Anterior cingulate cortex (tissue), 58 donors: ENCODE data around the gene FETUB.
"Not testable (repeated sequence)": the region's sequence is repeated elsewhere in the genome, so short reads cannot be mapped to it uniquely, and the experiment has no call there.

Experiments
- DNase-seq, 58 donors: peaks; one replicate each; lab custom pipeline; 2025; lab: John Stamatoyannopoulos, UW

FETUB gene

DNA sequence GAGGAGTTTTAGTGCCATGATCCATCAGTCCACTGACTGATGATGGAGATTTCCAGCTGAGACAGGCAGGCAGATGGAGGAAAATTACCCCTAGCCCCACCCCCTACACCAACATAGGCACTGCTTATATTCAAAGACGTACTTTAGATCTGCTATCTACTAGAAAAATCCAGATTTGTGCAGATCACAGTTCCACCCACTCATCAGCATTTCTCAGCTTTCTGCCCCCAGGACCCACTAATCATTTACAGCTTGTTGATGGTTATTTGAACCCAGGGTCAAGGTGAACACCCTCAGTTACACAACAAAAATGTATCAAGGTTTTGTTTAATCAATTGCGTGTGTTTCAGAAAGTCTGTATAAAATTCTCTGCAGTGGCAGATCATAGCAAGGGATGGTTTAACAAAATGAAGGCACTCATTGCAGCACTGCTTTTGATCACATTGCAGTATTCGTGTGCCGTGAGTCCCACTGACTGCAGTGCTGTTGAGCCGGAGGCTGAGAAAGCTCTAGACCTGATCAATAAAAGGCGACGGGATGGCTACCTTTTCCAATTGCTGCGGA lies 25.5 kb downstream of the FETUB start, which contains the start of gene HRG:
Gene HRG (plus strand): TSS at position 390 of the 564 bp plus-strand sequence. CDS start 18 bp downstream, at position 408.
- DNase-seq = no peak

DNA sequence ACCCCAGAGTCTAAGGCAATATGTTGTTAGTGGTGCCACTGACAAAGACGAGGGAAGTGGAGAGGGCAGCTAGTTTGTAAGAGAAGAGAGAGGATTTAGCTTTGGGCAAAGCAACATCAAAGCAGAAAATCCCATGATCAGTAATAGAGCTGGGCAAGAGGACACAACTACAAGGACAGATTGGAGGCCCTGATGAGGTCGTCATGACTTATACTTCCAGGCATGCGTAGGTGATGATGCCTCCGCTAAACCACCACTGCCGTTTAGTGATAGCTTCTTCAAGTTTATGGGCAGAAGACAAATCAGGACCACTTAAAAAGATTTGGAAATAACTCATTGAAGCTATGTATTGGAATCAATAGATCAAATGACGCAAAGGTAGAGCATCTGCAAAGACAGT lies 28.2 kb downstream of the FETUB start:
- DNase-seq = no peak

DNA sequence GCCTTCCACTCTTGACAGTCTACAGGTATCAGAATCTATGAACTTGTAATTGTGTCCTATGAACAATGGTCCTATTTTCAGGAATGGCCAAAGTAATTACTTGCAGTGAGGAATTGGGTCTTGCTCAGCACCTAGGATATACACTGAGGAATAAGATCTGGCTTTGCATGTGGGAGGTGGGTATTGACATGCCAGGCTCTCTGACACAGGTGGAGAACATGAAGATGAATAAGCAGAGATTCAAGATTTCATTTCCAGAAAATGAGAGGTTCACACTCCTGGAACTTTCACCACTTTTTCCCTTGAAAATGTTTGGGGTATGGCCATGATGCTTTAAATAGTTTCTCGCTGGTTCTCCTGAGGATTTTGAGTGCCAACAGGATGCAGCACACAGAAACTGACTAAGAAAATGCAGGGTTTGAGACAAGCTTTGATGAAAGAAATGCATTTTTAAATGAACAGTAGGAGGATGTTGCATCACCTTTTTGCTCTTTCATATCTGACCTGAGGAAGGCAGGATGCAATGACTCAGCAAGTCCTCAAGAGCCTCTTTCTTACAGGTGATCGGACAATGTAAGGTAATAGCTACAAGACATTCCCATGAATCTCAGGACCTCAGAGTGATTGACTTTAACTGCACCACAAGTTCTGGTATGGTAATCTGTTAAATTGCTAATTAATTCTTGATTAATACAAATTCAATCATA lies 29.3 kb downstream of the FETUB start:
- DNase-seq = no peak

DNA sequence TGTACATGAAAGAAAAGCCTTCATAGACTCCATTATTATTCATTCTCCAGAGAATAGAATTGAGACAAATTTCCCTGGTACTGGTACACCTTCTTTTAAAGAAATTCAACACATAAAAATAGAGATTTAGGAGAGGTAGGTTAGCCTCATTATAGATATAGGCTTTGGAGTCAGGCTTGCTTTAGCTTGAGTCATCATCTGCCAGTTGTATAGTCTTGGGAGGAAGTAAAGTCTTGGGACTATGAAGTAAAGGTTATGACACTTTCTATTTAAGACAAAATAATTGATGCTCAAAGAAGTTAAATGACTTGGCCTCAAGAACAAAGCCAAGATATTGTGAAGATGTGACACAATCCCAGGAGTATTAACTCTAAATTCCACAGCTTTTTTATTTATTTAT lies 30.0 kb downstream of the FETUB start:
- no peak for DNase-seq

DNA sequence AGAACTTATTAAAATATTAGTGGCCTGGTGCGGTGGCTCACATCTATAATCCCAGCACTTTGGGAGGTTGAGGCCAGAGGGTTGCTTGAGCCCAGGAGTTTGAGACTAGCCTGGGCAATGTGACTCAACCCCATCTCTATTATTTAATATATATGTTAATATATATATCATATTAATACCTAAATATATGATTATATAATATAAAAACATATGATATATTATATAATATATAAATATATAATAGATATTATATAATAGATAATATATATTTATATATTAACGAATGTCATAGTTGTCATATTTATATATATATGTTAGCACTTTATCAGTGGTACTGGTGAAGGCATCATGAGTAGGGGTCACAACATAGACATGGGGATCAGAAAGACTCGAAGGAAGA lies 30.9 kb downstream of the FETUB start:
- no peak for DNase-seq

DNA sequence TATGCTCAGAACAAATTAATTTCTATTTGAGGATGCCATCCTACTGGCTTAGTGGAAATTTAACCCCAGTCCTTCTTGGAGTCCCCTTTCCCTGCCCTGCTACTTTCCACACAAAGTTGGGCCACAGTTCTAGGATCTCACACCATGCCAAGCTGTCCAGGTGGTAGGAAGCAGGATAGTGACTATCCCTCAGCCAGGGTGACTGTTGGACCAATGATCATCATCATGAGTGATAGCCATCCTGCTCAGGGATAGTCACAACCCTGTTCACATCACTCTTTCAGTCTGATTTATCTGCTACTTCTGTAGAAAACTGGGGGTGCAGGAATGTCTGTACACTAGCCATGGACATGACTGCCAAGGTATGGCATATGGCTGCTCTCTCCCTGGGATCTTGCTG lies 38.4 kb downstream of the FETUB start:
- no peak for DNase-seq

DNA sequence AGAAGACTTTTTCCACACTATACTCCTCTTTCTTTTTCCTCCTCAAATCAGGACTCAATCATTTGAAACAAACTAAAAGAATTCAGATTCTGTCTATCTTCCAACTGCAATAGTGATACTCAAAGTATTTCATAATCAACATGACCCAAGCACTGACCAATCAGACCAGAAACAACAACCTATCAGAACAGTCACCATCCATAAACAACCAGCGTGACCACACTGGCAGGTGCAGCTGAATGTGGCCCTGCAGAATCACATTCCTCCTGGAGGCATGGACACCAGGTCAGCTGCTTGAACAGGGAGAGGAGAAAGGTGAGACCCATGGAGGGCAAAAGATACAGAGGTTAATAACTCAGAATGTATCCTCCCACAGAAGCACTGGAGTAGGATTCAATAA lies 39.0 kb downstream of the FETUB start:
- DNase-seq = no peak

DNA sequence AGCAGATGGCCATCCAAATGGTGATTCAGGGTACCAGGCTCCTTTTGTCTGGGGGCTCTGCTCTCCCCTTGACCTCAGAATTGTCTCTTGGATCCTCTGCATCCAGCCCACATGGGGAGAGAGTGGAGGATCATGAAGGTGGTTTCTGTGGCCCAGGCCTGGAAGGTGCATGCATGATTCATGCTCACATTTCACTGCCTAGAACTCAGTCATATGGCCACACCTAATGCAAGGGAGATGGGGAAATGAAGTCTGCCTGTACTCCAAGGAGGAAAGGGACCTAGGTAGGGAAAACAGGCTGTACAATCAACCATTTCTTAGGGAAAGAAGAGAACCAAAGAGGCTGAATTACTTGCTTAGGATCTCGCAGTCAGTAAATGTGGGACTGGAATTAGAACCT lies 40.7 kb downstream of the FETUB start:
- DNase-seq = no peak

DNA sequence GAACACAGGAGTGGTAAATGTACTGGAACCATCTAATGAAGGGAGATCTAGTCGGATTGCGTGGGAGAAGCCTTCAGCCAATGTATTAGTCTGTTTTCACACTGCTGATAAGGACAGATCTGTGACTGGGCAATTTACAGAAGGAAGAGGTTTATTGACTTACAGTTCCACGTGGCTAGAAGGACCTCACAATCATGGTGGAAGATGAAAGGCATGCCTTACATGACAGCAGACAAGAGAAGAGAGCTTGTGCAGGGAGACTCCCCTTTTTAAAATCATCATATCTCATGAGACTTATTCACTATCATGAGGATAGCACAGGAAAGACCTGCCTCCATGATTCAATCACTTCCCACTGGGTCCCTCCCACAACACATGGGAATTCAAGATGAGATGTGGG lies 42.6 kb downstream of the FETUB start:
- DNase-seq = no peak

DNA sequence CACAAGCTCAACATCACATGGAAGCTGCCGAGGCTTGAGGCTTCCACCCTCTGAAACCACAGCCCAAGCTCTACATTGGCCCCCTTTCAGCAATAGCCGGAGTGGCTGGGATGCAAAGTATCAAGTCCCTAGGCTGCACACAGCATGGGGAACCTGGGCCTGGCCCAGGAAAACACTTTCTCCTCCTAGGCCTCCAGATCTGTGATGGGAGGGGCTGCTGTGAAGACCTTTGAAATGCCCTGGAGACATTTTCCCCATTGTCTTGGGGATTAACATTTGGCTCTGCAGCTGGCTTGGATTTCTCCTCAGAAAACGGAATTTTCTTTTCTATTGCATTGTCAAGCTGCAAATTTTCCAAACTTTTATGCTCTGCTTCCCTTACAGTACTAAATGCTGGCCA lies 43.8 kb downstream of the FETUB start:
- DNase-seq = no peak

DNA sequence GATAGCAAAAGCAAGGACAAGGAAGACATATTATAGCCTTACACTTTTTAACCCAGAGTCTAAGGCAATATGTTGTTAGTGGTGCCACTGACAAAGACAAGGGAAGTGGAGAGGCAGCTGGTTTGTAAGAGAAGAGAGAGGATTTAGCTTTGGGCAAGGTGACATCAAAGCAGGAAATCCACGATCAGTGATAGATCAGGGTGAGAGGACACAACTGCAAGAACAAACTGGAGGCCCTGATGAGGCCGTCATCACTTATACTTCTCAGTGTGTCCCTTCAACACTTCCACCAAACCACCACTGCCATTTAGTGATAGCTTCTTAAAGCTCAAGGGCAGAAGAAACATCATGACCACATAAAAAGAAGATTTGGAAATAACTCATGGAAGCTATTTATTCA lies 46.3 kb downstream of the FETUB start:
- DNase-seq = not testable (repeated sequence)

DNA sequence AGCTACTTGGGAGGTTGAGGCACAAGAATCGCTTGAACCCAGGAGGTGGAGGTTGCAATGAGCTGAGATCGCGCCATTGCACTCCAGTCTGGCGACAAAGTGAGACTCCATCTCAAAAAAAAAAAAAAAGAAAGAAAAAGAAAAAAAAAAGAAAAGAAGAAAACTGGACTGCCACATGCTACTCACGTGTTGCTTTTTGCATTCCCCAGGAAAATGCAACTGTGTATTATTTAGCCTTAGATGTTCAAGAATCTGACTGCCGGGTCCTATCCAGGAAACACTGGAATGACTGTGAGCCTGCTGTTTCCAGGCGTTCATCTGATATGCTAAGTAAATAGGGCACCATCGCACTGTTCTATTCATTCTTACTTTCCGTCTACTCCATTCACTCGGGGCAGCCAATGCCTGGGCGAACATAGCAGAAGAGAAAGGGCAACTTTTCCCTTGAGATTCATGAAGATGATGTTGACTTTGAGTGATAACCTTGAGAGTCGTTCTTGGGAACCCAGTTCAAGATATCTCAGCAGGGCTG lies 47.0 kb downstream of the FETUB start:
- no peak for DNase-seq

DNA sequence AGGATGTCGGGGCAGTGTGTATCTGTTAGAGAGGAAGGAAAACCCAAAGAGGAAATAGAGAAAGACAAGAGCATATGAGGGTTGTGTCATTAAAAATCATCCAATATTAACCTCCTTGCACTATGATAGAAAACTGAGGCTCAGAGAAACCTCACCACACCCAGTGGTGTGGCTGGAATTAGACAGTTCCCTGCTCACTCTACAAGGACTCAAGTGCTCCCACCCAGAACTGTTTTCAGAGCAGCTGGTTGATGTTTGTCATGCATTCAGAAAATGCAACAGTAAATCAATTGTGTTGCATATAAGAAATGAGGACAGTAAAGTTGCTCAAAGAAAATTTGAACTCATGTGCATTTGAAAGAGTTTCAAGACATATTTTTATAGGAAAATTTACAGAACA lies 50.1 kb downstream of the FETUB start:
- DNase-seq = not testable (repeated sequence)

DNA sequence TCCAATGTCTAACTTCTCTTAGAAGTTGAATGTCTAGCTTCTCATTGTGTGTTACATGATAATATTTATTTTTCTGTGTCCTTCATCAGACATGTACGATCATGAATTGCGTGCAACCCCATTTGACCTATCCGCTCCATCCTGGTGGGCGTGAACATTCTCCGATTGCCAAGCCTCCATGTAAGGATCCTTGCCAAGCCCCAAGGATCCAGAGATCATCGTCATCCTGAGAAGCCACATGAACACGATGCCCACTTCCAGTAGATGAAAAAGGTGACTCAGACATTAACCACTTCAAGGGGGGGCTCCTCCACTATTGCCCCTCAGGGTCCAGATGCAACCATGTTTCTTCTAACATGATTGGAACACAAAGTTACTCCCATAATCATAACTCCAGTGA lies 51.5 kb downstream of the FETUB start:
- DNase-seq = no peak

DNA sequence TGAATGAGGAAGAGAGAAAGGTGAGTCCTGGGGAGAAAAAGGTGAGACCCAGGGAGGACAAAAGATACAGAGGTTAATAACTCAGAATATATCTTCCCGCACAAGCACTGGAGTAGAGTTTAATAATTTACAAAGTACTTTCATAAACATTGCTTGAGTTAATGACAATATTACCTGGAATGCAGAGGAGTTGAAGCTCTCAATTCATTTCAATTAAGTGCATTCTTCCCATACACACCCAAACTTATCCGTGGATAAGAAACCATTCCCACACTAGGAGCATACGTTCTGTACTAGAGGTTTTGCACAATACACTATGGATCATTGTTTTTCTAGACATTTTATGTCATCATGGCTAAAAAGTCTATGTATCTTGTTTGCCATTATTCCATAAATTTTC lies 53.6 kb downstream of the FETUB start:
- no peak for DNase-seq

DNA sequence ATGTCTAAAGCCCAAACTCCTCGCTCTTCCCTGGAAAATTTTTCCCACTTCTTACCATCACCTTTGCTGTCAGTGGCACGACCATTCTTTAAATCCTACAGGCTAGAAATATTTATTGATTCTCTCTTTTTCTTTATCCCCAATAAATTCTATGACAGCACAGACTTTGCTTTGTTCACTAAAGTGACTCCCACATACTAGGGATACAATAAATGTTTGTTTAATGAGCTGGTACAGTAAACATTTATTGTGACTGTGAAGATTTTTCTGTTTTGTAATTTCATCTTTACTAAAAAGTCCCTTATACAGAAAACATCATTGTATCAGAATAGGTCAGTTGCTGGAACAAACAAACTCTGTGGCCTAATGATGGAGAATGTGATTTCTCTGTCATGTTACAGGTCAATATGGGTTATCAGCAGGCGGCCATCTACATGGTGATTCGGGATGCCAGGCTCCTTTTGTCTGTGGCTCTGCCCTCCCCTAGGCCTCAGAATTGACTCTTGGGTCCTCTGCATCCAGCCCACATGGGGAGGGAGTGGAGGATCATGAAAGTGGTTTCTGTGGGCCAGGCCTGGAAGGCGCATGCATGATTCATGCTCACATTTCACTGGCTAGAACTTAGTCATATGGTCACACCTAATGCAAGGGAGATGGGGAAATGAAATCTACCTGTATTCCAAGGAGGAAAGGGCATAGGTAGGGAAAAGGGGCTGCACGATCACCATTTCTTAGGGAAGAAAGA lies 54.3 kb downstream of the FETUB start:
- DNase-seq = no peak

DNA sequence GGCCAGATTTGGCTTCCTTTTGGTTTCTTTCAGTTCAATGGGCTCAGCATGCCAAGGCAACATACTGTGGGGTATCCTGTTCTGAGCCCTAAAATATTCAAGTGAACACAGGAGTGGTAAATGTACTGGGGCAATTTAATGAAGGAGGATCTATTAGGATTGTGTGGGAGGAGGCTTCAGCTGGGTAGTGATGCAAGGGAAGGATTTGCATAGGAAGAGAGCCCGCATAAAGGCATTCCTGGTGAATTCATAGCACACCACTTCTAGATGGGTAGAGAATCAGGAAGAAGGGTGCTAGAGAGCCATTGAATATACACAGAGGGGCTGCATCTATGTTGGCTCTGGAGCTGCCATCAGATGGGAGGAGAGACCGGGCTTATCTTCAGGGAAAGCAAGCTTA lies 56.3 kb downstream of the FETUB start:
- no peak for DNase-seq

DNA sequence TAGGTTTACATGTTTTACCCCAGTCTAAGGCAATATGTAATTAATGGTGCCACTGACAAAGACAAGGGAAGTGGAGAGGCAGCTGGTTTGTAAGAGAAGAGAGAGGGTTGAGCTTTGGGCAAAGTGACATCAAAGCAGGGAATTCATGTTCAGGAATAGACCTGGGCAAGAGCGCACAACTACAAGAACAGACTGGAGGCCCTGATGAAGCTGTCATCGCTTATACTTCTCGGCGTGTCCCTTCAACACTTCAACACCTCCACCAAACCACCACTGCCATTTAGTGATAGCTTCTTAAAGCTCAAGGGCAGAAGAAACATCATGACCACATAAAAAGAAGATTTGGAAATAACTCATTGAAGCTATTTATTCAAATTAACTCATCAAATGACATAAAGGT lies 57.3 kb downstream of the FETUB start:
- no peak for DNase-seq

DNA sequence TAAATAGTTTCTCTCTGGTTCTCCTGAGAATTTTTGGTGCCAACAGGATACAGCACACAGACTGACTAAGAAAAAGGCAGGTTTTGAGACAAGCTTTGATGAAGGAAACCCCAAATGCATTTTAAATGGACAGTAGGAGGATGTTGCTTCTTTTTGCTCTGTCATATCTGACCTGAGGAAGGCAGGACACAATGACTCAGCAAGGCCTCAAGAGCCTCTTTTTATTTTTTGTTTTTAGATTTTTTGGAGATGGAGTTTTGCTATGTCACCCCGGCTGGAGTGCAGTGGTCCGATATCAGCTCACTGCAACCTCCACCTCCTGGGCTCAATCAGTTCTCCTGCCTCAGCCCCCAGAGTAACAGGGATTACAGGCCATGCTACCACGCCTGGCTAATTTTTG lies 60.1 kb downstream of the FETUB start:
- DNase-seq = no peak

DNA sequence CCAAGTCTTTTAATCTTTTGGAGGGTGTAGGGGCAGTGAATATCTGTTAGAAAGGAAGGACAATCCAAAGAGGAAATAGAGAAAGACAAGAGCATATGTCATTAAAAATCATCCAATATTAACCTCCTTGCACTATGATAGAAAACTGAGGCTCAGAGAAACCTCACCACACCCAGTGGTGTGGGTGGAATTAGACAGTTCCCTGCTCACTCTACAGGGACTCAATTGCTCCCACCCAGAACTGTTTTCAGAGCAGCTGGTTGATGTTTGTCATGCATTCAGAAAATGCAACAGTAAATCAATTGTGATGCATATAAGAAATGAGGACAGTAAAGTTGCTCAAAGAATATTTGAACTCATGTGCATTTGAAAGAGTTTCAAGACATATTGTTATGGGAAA lies 62.3 kb downstream of the FETUB start:
- not testable (repeated sequence) for DNase-seq
